GM20431 (cell line): ENCODE measurements around the gene PTPN20.
"Not testable (repeated sequence)": the region's sequence is repeated elsewhere in the genome, so short reads cannot be mapped to it uniquely, and the experiment has no call there.

ENCODE experiments used
- in situ Hi-C: fragments of 300-500 bp; cut with MseI, MboI; formaldehyde crosslinking; loops from one replicate; pipeline ENCODE4 v1.15.0; 2020; ENCODE audit warnings: low sequenced_read_pairs; ENCODE audit not compliant: unreplicated experiment

The PTPN20 gene

GRCh38 chr10:46948687-46949518, 37.7 kb downstream of the PTPN20 start:
- in situ Hi-C loops = not testable (repeated sequence)

DNA sequence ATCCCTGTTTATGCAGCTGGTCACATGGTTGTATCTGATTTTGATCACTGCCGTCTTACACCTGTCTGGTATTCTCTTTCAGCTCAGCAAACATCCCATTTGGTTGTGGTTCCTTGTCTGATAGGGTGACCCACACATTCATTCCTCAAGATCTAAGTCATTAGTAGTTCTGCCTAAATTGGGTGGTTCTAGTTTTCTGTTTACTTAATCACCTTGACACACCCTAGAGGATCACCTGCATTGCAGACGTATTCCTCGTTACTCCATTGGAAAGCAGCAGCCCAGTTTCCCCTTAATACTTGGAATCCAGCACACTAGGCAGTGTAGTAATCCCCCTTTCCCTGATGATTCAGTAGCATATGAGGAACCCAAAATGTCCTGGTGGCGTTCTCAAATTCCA, 41.3 kb downstream of the PTPN20 start:
- in situ Hi-C loops = not testable (repeated sequence)

DNA sequence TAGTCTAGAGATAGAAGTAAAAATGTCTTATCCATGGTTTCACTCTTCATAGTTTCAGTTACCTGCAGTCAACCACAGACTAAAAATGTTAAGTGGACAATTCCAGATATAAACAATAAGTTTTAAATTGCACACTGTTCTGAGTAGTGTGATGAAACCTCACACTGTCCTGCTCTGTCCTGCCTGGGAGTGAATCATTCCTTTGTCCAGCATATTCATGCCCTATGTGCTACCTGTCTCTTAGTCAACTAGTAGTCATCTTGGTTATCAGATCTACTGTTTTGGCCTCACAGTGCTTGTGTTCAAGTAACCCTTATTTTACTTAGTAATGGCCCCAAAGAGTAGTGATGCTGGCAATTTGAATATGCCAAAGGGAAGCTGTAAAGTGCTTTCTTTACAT, 49.5 kb downstream of the PTPN20 start:
- in situ Hi-C loops = not testable (repeated sequence)

DNA sequence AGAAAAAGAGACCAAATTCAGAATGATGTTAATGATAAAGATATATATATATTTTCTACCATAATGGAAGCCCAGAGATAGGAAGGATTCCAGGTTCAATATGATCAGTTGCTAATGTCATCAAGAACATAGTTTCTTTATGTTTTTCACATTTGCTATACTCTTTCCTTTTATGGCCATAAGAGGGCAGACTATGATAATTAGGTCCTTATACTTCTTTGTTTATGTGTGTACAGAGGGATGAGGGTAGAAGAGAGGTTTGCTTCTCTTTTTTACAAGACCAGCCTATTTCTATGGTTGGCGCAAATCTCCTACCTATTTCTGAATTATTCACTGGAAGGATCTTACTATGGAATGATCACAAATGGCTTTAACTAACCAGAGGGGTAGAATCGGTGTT, 52.1 kb downstream of the PTPN20 start:
- in situ Hi-C loops = not testable (repeated sequence)

- in situ Hi-C loops = not testable (repeated sequence)
Measured at GRCh38 chr10:46967013-46967412, 55.8 kb downstream of the PTPN20 start.

DNA sequence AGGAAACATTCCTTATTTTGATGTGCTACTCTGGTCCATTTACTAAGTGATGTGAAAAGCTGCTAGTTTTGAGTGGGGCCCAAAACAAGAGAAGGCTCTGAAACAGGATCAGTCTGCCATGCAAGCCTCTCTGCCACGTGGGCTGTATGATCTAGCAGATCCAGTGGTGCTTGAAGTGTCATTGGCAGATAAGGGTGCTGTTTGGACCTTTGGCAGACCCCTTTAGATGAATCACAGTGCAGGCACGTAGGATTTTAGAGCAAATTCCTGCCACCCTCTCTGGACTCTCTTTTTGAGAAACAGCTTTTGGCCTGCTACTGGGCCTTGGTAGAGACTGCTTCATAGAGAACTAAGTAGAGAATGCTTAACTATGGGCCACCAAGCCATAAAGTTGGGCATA, 69.0 kb downstream of the PTPN20 start:
- in situ Hi-C loops = not testable (repeated sequence)

DNA sequence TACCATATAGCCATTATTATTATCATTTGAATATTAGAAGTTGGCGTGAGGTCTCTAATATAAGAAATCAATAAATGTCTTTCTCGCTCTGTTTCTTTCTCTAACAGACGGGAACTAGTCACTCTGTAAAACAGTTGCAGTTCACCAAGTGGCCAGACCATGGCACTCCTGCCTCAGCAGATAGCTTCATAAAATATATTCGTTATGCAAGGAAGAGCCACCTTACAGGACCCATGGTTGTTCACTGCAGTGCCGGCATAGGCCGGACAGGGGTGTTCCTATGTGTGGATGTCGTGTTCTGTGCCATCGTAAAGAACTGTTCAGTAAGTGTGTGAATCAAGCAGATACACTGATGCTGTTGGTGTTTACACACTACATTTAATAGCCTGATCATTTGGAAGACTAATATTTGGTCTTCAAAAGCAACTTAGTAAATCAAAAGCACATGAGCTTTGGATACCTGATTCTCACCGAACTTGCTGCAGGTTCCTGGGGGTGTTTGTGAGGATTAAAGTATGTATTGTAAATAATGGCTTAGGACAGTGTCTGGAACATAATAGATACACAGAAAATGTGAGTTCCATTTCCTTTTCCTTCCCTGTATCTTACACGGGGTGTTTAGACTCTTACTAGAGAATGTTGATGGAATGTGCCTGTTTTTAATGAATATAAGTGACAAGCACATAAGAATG, 76.2 kb downstream of the PTPN20 start:
- in situ Hi-C loops = not testable (repeated sequence)

- in situ Hi-C loops = no loop called here
Measured at GRCh38 chr10:46992803-46993561, 81.8 kb downstream of the PTPN20 start.

- in situ Hi-C loops = no loop called here
Measured at GRCh38 chr10:46995234-46995633, 84.0 kb downstream of the PTPN20 start.

DNA sequence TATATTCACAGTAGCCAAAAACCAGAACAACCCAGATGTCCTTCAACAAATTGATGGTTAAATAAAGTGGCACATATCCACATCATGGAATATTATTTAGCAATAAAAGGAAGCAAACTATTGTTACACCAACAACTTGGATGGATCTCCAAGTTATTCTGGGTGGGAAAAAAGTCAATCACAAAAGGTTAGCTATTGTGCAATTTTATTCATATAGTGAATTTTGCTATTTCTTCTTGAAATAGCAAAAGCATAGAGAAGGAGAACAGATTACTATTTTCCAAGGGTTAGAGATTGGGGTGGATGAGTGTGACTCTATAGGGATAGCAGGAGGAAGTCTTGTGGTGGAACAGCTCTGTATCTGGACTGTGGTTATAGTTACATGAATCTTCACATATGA, 87.0 kb downstream of the PTPN20 start:
- in situ Hi-C loops = no loop called here

- in situ Hi-C loops = no loop called here
Measured at GRCh38 chr10:46998595-46998994, 87.4 kb downstream of the PTPN20 start.

DNA sequence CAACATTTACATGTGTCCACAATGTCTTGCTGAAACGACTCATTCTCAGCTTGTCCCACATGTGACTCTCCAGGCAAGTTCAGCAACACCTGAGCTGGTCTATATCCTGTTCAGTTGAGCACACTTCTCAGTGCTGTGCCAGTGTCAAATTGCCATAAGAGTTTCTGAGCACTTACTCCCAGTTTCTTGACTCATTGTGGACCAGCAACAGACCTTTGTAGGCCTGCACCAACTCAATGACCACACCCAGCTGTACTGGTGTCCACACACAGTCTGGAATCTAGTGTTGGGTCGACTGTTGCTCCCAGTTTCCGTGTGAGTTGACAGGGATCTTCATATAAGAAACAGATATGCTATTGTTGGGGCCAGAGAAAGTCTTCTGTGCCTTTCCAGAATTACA, 88.0 kb downstream of the PTPN20 start:
- in situ Hi-C loops = no loop called here

DNA sequence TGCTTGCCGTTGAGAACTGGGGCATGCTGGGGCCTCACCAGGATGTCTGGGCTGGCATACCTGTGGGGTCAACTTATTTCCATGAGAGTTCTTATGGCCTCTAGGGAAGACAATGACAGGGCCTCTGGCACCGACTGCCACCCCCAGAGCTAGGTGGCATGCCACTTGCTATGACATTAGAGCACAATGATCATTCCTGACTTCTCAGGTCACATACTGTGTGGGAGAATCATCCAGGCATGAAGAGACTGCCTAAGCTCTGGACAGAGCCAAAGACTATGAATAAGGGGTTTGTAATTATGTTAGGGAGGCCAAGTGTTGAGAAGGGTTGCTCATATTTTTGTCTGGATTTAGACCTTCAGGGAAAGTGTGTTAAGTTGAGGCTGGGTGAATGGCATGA, 97.5 kb downstream of the PTPN20 start:
- in situ Hi-C loops = no loop called here

DNA sequence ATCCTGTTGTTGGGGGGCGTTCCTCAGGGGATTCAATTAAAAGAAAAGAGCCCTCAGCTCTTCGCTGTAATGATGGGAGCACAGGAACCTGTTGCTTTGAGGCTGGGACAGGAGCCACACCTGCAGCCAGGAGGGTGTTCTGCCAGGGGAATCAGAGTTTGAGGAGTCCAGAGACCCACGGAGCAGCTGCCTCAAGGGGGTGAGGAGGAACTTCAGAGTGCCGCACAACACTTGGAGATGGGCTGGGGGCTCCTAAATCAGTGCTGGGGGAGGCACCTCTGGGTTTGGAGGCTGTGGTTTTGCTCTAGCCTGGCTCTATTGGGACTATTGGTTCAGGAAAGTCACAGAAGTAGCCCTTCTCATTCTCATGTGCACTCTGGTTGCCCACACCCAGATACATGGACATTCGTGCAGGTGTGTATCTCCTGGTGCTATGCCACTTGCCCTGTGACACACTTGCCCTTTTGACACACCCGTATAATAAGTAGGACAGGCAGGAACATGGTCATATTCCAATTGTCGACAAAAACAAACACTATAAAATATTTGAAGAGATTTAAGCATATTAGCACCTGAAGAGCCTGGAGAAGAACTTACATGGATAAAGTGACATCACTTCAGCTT, 98.1 kb downstream of the PTPN20 start:
- in situ Hi-C loops = no loop called here

GRCh38 chr10:47010036-47010435, 98.8 kb downstream of the PTPN20 start:
- in situ Hi-C loops = no loop called here

- in situ Hi-C loops = no loop called here
Measured at GRCh38 chr10:47012214-47012613, 101.0 kb downstream of the PTPN20 start.

- in situ Hi-C loops = no loop called here
Measured at GRCh38 chr10:47013507-47014154, 102.4 kb downstream of the PTPN20 start.

DNA sequence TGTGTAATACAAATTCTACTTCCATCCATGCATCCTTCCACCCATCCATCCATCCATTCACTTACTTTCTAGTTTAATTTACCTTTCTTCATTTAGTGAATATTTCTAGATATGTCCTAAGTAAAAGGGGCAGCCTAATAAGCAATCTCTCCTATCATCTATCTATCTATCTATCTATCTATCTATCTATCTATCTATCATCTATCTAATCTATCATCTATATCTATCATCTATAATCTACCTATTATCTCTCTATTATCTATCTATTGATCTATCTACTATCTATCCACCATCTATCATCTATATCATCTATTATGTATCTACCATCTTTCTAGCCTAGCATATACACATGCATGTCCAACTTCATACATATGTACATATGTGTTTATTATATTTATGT, 104.2 kb downstream of the PTPN20 start:
- in situ Hi-C loops = no loop called here

GRCh38 chr10:47016564-47016963, 105.3 kb downstream of the PTPN20 start:
- in situ Hi-C loops = no loop called here
